ENCODE results near the gene TMPRSS2. TPM values are rescaled to one million over a fixed set of nuclear protein-coding genes. Genes with fewer than 3 reads are reported as not detected.
A peak's percentile ranks its signal among the peaks of the same experiment; 100 is the strongest.

Gene TMPRSS2
- 100 to 1,000 TPM; 471 to 667 TPM for total RNA-seq
- long read RNA-seq, transcript TMPRSS2-201 (14 exons, 3,205 nt) = major isoform, 556 of 1,217 reads
- long read RNA-seq, transcript TMPRSS2-209 (2 exons, 633 nt) = minor isoform, 32 of 1,217 reads
- long read RNA-seq, transcript TMPRSS2-202 (14 exons, 3,240 nt) = minor isoform, 43 of 1,217 reads
- long read RNA-seq, partial matches to known transcripts = 368 of 1,217 reads
- long read RNA-seq, other reads (novel, unspliced or antisense) = 218 of 1,217 reads

DNA sequence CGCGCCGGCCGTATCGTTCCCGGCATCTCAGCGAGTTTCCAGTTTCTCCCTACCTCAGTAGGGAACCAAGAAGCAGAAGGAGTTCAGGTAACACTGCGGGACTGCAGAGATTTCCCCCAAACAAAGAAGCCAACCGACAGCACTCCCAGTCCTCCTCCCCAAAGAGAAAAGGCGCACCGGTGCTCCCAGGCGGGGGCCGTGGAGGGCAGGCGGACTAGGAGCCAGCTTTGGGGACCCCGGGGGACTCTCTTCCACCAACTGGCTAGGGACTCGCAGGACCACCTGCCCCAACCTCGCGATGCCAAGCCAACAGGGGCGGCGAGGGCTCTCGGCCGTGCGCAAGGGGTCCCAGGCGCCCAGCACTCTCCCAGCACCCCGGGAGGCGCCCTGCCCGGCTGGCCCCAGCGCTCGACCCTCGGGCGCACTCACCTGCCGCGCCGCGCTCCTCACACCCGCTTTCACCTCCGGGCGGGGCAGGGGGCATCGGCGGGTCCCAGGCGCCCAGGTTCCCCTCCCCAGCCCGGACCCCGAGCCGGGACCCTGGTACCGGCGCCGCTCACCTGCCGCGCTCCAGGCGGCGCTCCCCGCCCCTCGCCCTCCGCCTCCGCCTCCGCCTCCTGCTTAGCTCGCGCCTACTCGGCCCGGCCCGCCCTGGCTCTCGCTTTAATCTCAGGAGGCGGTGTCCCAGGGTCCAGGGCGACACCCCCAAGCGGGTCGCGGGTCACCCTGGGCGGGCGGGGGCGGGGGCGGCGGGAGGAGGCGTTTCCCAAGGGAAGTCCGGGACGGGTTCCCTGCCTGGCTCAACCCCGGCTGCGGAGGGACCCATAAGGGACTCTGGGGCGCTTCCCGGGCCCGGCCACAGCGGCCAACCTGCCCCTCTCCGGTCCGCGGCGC, at the start of gene TMPRSS2:
TMPRSS2 (minus strand) TSS at position 638 of the 894 bp plus-strand sequence. CDS start 10,025 bp downstream, outside the sequence.
- peak; percentile 68 for ATAC-seq
- DNase-seq = peak; percentile 86 to 88
- intact Hi-C loops (cut with DNase I, micrococcal nuclease) = no loop called here

DNA sequence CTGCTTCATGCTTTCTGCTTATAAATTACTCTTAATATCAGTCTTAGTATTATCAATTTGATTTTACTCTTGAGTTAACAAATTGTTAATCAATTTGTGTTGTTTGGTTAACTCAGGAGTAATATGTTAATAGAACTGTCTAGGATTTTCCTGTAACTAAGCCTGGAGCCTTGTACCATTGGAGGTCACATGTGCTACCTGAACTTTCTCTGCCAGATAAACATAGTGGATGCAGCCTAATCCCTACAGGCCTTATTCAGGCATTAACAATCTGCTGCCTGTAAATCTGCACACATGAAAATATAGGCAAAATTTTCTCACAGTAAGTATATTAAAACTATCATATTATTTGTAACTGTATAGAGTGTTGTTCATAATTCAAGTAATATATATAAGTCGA, 47.1 kb upstream of the TMPRSS2 start:
- intact Hi-C loops (cut with DNase I, micrococcal nuclease) = no loop called here
- DNase-seq = no peak
- no peak for ATAC-seq

DNA sequence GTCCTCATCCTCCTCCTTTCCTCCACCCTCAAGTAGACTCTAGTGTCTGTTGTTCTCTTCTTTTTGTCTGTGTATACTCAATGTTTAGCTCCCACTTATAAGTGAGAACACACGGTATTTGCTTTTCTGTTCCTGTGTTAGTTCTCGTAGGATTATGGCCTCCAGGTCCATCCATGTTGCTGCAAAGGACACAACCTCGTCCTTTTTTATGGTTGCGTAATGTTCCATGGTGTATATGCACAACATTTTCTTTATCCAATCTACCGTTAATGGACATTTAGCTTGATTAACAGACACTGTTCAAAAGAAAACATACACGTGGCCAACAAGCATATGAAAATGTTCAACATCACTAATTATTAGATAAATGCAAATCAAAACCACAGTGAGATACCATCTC, 44.3 kb upstream of the TMPRSS2 start:
- ATAC-seq = no peak
- intact Hi-C loops (cut with DNase I, micrococcal nuclease) = no loop called here

DNA sequence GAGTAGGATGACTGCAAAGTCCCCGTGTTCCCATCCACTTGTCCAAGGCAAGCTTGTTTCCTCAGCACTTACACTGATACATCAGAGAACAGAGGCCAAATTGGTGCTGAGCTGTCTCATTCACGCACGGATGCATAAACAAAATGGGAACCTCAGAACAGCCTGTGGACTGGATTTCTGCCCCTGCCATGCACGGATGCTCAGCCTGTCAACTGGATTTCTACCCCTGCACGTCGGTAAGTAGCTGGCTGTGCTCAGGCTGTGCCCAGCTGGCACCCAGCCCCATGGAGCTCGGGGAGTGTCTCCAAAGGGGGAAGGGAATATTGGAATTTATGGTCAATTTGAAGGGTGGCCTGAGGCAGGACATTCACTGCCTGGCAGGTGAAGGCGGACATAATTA, 40.8 kb upstream of the TMPRSS2 start:
- intact Hi-C loops (cut with DNase I, micrococcal nuclease) = no loop called here
- peak; percentile 57 for ATAC-seq
- no peak for DNase-seq

More for the DNA sequence above, 44.3 kb upstream of the TMPRSS2 start:
- DNase-seq = no peak

DNA sequence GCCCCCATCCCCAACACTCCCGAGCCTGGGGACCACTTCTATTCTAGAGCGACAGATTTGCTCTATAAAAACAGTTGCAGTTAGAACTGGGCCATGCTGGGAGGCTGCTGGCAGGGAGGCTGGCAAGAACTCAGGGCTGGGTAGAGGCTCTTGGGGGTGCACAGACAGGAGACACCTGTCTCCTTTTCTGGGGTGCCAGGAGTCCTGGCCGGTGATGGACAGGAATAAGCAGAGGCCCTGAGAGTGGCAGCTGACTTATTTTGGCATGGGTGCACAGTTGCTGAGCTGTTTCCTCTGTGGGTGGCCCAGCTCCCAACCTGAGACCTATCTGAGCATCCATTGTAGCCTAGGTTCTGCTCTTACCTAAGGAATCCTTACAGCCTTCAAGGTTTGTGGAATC, 39.2 kb upstream of the TMPRSS2 start:
- intact Hi-C loops (cut with DNase I, micrococcal nuclease) = no loop called here
- ATAC-seq (no peak), DNase-seq (no peak)

DNA sequence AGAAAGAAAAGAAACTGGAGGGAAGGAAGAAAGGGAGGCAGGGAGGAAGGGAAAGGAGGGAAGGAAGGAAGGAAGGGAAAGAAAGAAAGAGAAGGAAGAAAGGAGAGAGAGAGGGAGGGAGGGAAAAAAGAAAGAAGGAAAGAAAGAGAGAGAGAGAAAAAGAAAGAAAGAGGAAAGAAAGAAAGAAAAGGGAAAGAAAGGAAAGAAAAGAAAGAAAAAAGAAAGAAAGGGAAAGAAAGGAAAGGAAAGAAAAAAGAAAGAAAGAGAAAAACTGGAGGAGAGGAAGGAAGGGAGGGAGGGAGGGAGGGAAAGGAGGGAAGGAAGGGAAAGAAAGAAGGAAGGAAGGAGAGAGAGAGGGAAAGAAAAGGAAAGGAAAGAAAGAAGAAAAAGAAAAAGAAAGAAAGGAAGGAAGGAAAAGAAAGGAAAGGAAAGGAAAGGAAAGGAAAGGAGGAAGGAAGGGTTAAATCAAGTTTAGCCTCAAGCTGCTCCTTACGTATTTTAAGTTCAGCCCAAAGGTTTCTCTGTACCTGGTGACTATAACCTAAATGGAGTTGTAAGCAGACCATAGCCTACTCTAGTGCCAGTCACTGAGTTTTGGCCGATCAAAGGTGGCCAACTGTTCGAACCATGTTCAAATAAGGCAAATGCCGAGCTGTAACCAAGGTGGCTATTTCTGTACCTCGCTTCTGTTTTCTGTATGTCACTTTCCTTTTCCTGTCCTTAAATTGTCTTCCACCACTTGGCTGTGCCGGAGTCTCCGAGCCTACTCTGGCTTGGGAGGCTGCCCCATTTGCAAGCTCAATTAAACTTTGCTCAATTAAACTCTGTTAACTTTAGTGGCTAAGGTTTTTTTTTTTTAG, 37.8 kb upstream of the TMPRSS2 start:
- intact Hi-C loops (cut with DNase I, micrococcal nuclease) = no loop called here
- ATAC-seq = peak; percentile 81
- DNase-seq = peak in 1 of 2 donors; percentile 42

DNA sequence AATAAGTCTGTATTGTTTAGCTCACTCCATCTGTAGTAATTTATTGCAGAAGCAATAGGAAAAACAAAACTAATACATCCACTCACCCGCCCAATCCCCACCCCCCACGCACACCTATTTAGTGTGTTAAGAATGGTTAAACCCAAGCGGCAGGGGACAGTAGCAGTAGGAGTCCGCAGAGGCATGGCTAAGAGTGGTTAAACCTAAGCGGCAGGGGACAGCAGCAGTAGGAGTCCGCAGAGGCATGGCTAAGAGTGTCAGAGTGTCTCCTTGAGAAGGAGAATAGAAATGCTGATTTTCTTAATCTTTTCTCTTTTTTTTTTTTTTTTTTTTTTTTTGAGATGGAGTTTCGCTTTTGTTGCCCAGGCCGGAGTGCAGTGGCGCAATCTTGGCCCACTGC, 34.8 kb upstream of the TMPRSS2 start:
- DNase-seq (no peak), ATAC-seq (no peak)
- intact Hi-C loops (cut with DNase I, micrococcal nuclease) = no loop called here

DNA sequence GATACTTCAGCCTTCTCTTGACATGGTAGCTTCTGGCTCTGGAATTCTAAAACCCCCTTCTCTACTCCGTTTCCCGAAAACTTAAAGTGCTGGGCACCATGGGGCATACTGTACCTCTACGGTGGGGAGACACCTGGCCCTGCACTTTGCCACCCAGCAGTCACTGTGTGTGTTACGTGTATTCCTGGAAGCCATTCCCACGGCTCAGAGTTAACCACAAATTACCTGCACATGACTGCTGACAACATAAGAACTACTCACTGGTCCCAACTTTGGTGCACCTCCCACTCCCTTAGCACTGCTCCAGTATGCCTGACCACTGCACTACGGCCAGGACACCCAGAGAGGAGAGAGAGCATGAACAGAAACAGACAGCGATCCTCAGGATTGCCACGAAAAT, 29.4 kb upstream of the TMPRSS2 start:
- intact Hi-C loops (cut with DNase I, micrococcal nuclease) = no loop called here
- no peak for DNase-seq
- no peak for ATAC-seq

DNA sequence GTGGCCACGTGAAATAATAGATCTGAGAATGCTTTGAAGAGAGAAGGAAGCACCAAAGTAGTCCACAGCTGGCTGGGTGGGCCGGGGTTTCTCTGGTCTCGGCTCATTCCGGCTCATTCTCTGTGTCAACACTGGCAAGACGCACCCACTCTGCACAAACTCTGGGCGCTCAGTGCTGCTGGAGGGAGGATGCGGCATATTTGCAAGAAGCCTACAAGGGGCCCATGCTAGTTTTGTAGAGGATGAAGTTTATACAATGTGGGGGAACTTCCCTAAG, 28.8 kb upstream of the TMPRSS2 start:
- peak; percentile 69 for ATAC-seq
- DNase-seq = peak in 1 of 2 donors; percentile 48
- intact Hi-C loops (cut with DNase I, micrococcal nuclease) = no loop called here

DNA sequence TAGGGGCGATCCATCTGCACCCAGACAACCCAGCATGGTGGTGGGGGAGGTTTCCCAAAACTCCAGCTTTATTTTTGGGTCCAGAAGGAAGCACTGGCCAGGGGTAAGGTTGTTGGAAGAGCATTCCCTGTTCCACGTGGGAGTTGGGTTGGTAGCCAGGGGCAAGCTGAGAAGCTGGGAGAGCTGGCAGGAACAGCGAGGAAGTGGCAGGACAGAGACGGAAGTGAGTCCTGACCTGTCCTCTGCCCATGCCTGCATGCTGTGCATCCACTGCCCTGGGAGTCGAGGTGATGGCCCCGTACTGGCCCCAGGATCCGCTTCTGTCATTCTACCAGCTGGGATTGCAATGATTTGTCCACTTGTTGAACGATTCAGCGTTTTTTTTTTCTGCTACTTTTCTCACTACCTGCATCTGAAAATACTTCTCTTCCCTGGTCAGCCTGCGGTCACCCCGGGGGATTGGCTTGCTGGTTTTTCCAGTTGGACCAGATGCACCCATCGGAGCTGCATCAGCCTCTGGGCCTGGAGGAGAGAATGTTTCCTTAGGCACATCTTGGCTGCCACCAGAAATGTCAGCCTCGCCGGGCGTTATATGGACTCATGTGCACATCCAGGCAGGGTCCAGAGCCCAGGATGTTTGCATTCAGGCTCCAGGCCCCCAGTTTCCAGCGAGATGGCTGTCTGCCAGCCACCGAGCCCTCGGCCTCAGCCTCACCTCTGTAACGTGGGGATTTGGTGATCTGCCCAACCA, 28.3 kb upstream of the TMPRSS2 start:
- intact Hi-C loops (cut with DNase I, micrococcal nuclease) = no loop called here
- DNase-seq (peak in 1 of 2 donors; percentile 43), ATAC-seq (peak; percentile 60)

DNA sequence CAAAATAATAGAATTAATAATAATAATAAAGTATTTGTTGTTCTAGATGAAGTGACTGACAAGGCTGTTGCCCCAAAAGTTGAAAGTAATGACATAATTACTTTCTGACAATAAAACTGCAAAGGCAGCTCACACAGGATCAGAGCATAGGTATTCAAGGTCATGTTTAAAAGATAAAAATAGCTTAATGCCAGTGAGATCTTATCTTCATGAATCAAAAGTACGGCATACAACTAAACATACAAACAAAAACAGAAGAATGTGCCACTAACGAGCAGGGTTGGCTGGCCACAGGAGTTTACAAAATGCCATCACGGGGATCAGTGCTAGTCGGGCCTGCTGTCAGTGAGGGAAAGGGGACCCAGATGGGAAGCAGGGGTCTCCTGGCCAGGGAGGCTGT, 22.4 kb upstream of the TMPRSS2 start:
- ATAC-seq = no peak
- peak in 1 of 2 donors; percentile 21 for DNase-seq
- intact Hi-C loops (cut with DNase I, micrococcal nuclease) = no loop called here

DNA sequence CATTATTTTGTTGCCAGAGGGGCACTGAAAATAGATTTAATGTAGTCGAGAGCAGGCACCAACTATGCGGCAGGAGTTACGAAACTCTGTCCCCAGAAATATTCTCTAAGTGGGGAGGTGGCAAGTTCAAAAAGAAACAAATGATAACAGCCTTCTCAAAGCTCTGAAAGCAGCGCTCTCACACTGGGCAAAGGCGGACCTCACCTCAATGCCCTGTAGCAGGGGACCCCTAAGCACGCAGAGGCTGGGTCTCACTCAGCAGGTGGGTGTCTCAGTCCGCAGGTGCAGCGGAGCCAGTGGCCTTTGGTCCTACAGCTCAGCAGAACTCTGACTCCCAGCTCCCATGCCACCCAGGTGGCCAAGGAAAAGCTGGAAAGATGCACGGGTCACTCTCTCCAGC, 21.8 kb upstream of the TMPRSS2 start:
- ATAC-seq (no peak), DNase-seq (peak in 1 of 2 donors; percentile 21)
- intact Hi-C loops (cut with DNase I, micrococcal nuclease) = loop anchor here in 1 of 2 donors (10.0 kb wide), 1 partner anchor 55 kb away; no protein-coding TSS in a partner anchor

DNA sequence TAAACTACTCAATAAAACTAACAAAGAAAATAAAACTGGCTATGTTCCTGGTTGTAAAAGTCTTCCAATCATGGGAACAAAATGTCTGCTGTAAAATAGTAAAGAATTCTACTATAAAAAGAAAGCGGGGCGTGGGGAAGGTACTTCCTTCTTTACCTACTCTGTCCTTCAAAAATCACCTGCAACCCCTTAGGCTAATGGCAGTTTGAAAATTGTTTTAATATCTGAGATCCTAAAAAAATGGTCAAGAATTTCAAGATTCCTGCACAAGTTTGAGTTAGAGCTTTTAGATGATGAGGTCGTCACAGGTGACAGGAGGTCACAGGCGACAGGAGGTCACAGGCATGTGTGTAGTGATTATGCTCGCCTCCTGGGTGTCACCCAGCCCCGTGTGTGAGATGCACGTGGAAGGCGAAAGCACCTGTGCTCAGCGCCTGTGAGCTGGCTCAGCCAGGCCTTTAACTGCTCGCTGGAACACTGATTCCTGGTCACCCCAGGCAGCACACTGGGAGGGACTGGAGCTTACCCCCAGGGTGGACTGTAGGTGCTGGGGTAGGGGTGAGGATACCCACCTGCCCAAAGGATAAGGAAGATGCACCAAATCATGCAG, 18.6 kb upstream of the TMPRSS2 start:
- DNase-seq = peak; percentile 74 to 87
- ATAC-seq = peak; percentile 82
- intact Hi-C loops (cut with DNase I, micrococcal nuclease) = loop anchor here in 1 of 2 donors (10.0 kb wide), 1 partner anchor 58 kb away; no protein-coding TSS in a partner anchor

DNA sequence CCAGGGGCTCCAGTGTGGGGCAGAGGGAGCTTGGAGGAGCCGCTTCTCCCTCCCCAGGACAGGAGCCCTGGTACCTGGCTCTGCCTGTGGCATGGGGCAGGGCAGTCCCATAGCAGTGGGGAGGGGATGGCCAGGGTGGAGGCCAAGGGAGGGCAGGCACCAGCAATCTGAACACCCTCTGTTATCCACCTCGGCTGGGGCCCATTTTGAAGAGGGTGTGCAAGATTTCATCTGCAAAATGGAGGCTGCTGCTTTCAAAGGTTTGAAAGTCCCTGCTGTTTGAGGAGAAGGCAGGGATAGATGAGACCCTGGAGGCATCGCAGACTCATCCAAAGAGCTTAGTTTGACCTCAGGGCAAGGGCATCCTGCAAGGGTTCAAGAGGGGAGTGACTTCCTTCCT, 15.2 kb upstream of the TMPRSS2 start:
- ATAC-seq (no peak), DNase-seq (no peak)
- intact Hi-C loops (cut with DNase I, micrococcal nuclease) = loop anchor here in 1 of 2 donors (10.0 kb wide), 1 partner anchor 62 kb away; no protein-coding TSS in a partner anchor

DNA sequence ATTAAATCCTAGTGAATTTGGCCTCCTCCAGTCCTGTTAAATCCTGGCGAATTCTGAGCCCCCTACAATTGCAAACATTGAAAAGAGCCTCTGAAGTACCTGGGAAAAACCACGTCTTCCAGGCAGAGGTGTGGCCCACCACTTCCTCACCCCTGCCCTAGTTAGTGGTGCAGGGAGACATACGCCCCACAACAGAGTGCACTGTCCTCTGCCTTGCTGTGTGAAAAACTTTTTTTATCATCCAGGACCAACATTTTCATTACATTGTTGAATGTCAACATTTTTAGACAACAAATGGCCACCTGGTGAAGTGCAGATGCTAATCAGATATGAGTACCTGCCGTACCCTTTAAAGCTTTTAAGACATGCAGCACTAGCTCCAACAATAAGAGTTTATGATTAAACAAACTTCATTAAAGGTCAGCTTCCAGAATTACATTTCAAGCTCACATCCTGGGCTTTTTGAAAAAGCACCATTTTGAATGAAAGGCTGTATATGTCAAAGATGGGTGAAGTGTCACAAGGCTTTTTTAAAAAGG, 13.6 kb upstream of the TMPRSS2 start:
- DNase-seq = peak in 1 of 2 donors; percentile 76
- peak; percentile 57 for ATAC-seq
- intact Hi-C loops (cut with DNase I, micrococcal nuclease) = loop anchor here in 1 of 2 donors (10.0 kb wide), 1 partner anchor 63 kb away; no protein-coding TSS in a partner anchor

DNA sequence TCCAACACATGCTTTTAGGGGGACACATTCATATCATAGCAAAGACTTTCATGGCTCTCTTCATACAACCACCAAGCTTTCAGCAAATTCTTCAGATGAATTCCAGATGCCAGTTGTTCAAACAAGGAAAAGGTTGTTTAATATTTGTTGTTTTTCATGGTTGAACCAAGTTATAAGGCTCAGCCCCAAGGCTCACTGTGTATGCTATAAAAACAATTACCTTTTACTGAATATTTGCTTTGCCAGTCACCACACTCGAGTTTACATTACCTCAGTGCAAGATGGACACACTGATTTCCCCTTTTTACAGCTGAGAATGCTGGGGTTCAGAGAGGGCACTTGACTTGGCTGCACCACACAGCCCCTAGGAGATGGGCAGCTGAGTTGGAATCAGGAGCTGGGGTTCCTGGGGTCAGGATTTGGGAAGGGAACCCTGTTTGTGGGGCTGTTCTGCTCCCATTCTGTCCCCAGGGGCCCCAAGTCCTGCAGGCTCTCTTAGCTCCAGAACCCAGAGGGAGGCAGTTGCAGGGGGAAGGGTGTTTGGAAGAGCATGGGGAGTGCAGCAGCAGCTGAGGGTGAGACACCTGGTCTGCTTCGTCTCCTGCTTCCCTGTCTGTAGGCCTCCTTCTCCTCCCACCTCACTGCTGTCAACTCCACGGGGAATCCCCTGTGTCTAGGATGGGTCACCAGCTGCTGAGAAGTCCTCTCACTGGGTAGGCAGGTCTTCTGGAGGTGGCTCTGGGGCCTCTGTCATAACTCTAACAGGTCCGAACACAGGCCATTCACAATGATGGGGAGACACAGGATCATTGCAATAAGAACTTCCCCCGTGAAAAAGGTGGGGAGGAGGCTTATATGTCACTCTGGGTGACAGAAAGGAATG, 12.8 kb upstream of the TMPRSS2 start:
- intact Hi-C loops (cut with DNase I, micrococcal nuclease) = loop anchor here in 1 of 2 donors (10.0 kb wide), 1 partner anchor 64 kb away; no protein-coding TSS in a partner anchor
- peak; percentile 30 for ATAC-seq
- no peak for DNase-seq

Data from left colon (tissue), 2 donors.